A549 (cell line): ENCODE results near the gene LGR6. TPM values are rescaled to one million over a fixed set of nuclear protein-coding genes. Genes with fewer than 3 reads are reported as not detected.

Source experiments
- ATAC-seq, 2 experiments: fragments of 200-7000 bp in 1 of 2; fragments of >200 bp in 1 of 2; cut with Nextera tagmentation in 1 of 2; cut with Tn5 transposase in 1 of 2; 3 replicates each; pipeline versions ENCODE4 v1.8.0 to v1.9.1; 2018 to 2020; ENCODE audit warnings: mild to moderate bottlenecking in 1 of 2, moderate library complexity in 1 of 2
- CTCF ChIA-PET: fragments of 300-600 bp; sonication (Branson Sonifier 250); formaldehyde crosslinking; extraction: SDS; loops from one replicate; lab custom pipeline; 2021; ENCODE audit warnings: antibody characterized with exemption, inconsistent platforms; lab: Yijun Ruan, JAX
- POLR2A ChIA-PET: fragments of 350-600 bp; formaldehyde crosslinking; extraction: SDS; loops from one replicate; lab custom pipeline; 2021; ENCODE audit warnings: antibody characterized with exemption, inconsistent platforms; lab: Yijun Ruan, JAX
- DNase-seq, 2 experiments: peaks; one replicate each; pipeline versions ENCODE4 v3.0.0 to v3.0.0-alpha.2; 2011 to 2016; ENCODE audit warnings: low read depth in 1 of 2, low spot score in 1 of 2
- FAIRE-seq: peaks from 2 replicates; lab custom pipeline; 2011; peaks lifted over from hg19 to GRCh38; lab: Jason Lieb, UNC
- H3K27ac ChIP-seq, 2 experiments: fragments of >200 bp; sonication (Bioruptor Twin); formaldehyde crosslinking; 3 replicates each; pipeline ENCODE4 v1.5.1; 2016 to 2017
- H3K4me1 ChIP-seq: fragments of >200 bp; sonication (Bioruptor Twin); formaldehyde crosslinking; 3 replicates; pipeline ENCODE4 v1.6.1; 2016
- H3K4me2 ChIP-seq: fragments of >200 bp; sonication (Bioruptor Twin); formaldehyde crosslinking; 3 replicates; pipeline ENCODE4 v1.6.1; 2016
- H3K4me3 ChIP-seq: fragments of >200 bp; sonication (Bioruptor Twin); formaldehyde crosslinking; 3 replicates; pipeline ENCODE4 v1.5.1; 2016
- H3K9me3 ChIP-seq: fragments of >200 bp; sonication (Bioruptor Twin); formaldehyde crosslinking; 3 replicates; pipeline ENCODE4 v1.6.1; 2016
- BCL3 ChIP-seq: fragments of >200 bp; sonication (Bioruptor Twin); formaldehyde crosslinking; IDR thresholded peaks from 3 replicates; pipeline ENCODE4 v1.6.1; 2016
- CHD4 ChIP-seq: fragments of 200-600 bp; sonication (generic); IDR thresholded peaks from 2 replicates; pipeline ENCODE4 v1.6.1; 2016; ENCODE audit warnings: antibody characterized with exemption, mild to moderate bottlenecking, borderline replicate concordance
- EP300 ChIP-seq, 2 experiments: fragments of >200 bp; sonication (Bioruptor Twin); formaldehyde crosslinking; IDR thresholded peaks; 2 replicates in 1 of 2; 3 replicates in 1 of 2; pipeline ENCODE4 v1.6.1; 2016 to 2017
- ESRRA ChIP-seq: fragments of 150-350 bp; IDR thresholded peaks from 2 replicates; pipeline ENCODE4 v1.6.1; 2014; ENCODE audit warnings: mild to moderate bottlenecking, low read length, borderline replicate concordance
- NFE2L2 ChIP-seq: fragments of 150-350 bp; conservative IDR thresholded peaks from 2 replicates; pipeline ENCODE4 v1.6.1; 2014; ENCODE audit warnings: low read length
- NR3C1 ChIP-seq: fragments of >200 bp; sonication (Bioruptor Twin); formaldehyde crosslinking; IDR thresholded peaks from 3 replicates; pipeline ENCODE4 v1.6.1; 2017
- POLR2A ChIP-seq: IDR thresholded peaks from 2 replicates; pipeline ENCODE4 v1.6.1; 2012; ENCODE audit warnings: mild to moderate bottlenecking, low read length
- RFX5 ChIP-seq: fragments of 450-650 bp; IDR thresholded peaks from 2 replicates; pipeline ENCODE4 v1.7.1; 2014; ENCODE audit warnings: antibody characterized with exemption, mild to moderate bottlenecking, moderate library complexity
- RNF2 ChIP-seq: fragments of 200-600 bp; sonication (generic); IDR thresholded peaks from 2 replicates; pipeline ENCODE4 v1.6.1; 2016; ENCODE audit warnings: low read depth, mild to moderate bottlenecking, antibody characterized with exemption, moderate library complexity, borderline replicate concordance
- ZFP36 ChIP-seq: fragments of 450-650 bp; IDR thresholded peaks from 2 replicates; pipeline ENCODE4 v1.6.1; 2014; ENCODE audit warnings: borderline replicate concordance; ENCODE audit not compliant: partially characterized antibody
- ZNF302 ChIP-seq: fragments of 250-450 bp; sonication (Bioruptor Pico); IDR thresholded peaks from 2 replicates; pipeline ENCODE4 v1.9.0; 2021; ENCODE audit warnings: inconsistent platforms, mild to moderate bottlenecking, moderate library complexity
- WGBS: methylation state at CpG from one replicate; pipeline ENCODE4 v1.1.6; 2017; ENCODE audit errors: missing lambda C conversion rate; 5-methylcytosine and 5-hydroxymethylcytosine counted together
- polyA plus RNA-seq, 4 experiments: library from polyadenylated mRNA; depleted of rRNA in 3 of 4; stranded (reverse); fragments of >200 nt; fragmentation: RNase III in 1 of 4; extraction: RNeasy Plus Mini Kit Qiagen cat#74134 plus additional on column Dnase treatment in 1 of 4; gene quantifications; 2 replicates in 3 of 4; 3 replicates in 1 of 4; pipeline ENCODE4 v1.2.3, GENCODE V29; 2011 to 2017
- TF ChIP-seq, protein P1 (sequence below): fragments of >200 bp; sonication (Bioruptor Twin); formaldehyde crosslinking; IDR thresholded peaks from 2 replicates; pipeline ENCODE4 v1.6.1; 2016
- TF ChIP-seq, protein P2 (sequence below): fragments of 250-450 bp; sonication (Bioruptor Pico); IDR thresholded peaks from 2 replicates; pipeline ENCODE4 v1.5.0; 2020; ENCODE audit warnings: low read depth, mild to moderate bottlenecking, moderate library complexity
- TF ChIP-seq, protein P3 (sequence below): fragments of 250-450 bp; sonication (Bioruptor Pico); IDR thresholded peaks from 2 replicates; pipeline ENCODE4 v1.5.0; 2021; ENCODE audit warnings: mild to moderate bottlenecking, moderate library complexity, borderline replicate concordance

LGR6 gene
- polyA plus RNA-seq, 2 of the 4 experiments (the other 2 are of a cell fraction), result 0.84 to 1.1 TPM

DNA sequence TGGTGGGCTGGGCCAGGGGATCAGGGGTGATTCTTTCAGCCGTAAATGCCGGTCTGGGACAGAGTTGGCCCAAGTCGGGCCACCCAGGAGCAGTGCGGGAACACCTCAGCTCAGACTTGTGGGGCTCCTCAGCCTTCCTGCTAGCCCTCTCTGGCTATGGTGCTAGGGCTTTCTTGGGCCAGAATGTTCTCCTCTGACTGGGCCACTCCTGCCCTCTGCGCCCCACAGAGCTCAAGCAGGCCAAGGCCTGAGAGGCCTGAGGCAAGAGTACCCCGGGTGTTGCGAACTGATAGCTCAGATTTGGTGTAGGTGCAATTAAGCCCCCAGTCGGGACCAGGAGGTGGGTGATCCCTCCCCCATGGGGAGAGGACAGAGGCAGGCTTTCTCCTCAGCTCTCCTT is 51.8 kb downstream of the LGR6 start:
- 84% methylated on average over 7 of the region's 8 CpGs for WGBS
- FAIRE-seq (no peak), DNase-seq (no peak), ATAC-seq (0 out of 6 replicates have a peak, but pooled peaks of 1 of the 2 experiments have one; percentile 27)
- ChIA-PET CTCF (interaction anchor here (1.2 to 2.7 kb wide), 6 partner anchors 10 to 70 kb away, joined by 3 to 14 read pairs (median 6); partner anchors contain the start of gene LGR6), POLR2A (no interaction called here)
- H3K9me3 ChIP-seq, result no peaks in the 10 kb centered on the region
- H3K4me1 ChIP-seq, result 0 out of 3 replicates have a peak, but pooled peaks cover 4% of the 10 kb centered on the region
- H3K27ac ChIP-seq, result no peak overlapping the region
- H3K4me3 ChIP-seq, result no peak overlapping the region
- H3K4me2 ChIP-seq, result no peak overlapping the region
- TF ChIP-seq BCL3, result no peak

DNA sequence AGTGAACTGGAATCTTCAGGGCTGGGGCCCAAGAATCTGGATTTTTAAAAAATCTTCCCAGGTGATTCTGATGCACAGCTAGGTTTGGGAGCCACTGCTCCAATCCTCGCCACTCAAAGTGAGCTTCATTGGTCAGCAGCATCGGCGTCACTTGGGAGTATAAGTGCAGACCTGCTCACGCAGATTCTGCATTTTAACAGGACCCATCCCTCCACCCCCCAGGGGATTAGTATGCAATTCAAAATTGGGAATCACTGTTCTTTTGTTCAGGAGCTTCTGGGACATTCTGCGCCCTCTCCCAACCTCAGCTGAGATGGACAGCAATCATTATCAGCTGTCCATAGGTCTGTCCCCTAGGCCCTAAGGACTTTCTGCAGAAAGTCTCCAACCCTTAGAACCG is 53.5 kb downstream of the LGR6 start:
- Histone ChIP-seq H3K27ac (no peak overlapping the region), H3K4me2 (no peak overlapping the region), H3K4me3 (no peak overlapping the region)
- CTCF ChIA-PET, result interaction anchor here (0.7 to 3.7 kb wide), 3 partner anchors 9 to 68 kb away, joined by 3 to 19 read pairs (median 9); partner anchors contain the start of gene LGR6
- TF ChIP-seq EP300 (IDR thresholded peaks at IDR 0.05) (no peak), NR3C1 (no peak), NFE2L2 (no peak), RFX5 (no peak), ESRRA (no peak)
- TF ChIP-seq, protein P1, sequence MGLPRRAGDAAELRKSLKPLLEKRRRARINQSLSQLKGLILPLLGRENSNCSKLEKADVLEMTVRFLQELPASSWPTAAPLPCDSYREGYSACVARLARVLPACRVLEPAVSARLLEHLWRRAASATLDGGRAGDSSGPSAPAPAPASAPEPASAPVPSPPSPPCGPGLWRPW, result no peak
- TF ChIP-seq, all 56 proteins: peak for 0
- DNase-seq (no peak), FAIRE-seq (no peak), ATAC-seq (no peak)
- WGBS, result 77% methylated on average over 6 of the region's 6 CpGs
- Histone ChIP-seq H3K9me3 (no peaks in the 10 kb centered on the region), H3K4me1 (no peaks in the 10 kb centered on the region)
- POLR2A ChIA-PET, result no interaction called here

DNA sequence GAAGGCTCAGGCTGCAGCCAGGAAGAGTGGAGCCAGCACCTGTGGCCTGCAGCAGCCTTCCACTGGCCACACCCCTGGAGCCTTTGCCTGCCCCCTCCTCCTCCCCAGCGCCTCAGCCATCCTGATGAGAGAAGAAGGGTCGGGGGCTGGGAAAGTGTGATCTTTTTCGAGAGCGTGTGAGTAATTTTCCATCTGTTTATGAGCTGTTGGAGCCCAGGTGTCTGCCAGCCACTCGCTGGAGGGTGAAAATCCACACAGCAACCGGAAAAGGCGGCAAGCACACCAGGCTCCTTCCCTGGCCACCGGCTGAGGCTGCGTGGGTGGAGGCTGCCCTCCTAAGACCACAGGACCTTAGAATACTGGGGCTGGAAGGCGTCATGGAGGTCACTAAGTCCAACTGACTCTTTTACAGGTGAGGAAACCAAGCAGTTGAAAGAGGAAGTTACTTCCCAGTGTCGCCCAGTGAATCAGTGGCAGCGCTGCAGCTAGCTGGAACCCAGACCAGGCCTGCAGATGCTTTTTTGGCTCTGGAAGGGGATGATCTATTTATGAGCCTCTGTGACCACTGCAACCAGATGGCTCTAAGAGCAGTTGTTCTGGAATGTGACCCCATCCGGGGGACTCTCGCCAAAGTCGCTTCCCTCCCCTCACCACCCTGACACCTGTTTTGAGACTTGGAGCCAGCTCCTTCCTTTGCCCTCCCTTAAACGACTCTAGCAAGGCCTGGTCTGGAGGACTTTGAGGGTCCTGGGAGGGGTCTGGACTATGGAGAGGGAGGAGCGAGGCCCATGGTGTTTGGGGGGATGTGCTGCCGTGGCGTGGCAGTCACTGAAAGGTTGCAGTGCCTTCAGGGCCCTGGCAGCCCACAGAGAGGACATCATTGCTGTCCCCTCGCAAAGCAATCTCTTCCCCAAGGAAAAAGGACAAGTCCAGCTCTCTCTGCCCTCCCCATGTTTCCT is 54.5 kb downstream of the LGR6 start:
- ATAC-seq, result no peak
- ChIA-PET POLR2A (interaction anchor here (1.0 kb wide), 1 partner anchor 12 kb away, joined by 3 read pairs; no protein-coding TSS in a partner anchor), CTCF (interaction anchor here (2.6 to 3.7 kb wide), 2 partner anchors 10 to 55 kb away, joined by 9 to 19 read pairs; partner anchors contain the start of gene LGR6)
- H3K9me3 ChIP-seq, result no peaks in the 10 kb centered on the region
- H3K27ac ChIP-seq, result no peak overlapping the region
- WGBS, result 67% methylated on average over 20 of the region's 20 CpGs
- H3K4me3 ChIP-seq, result no peak overlapping the region
- no peak for DNase-seq
- no peak for FAIRE-seq
- H3K4me2 ChIP-seq, result no peak overlapping the region
- no peaks in the 10 kb centered on the region for H3K4me1 ChIP-seq
- TF ChIP-seq ZNF302 (CRISPR knock-in tag) (no peak), POLR2A (no peak), CHD4 (no peak), RNF2 (no peak), ZFP36 (no peak), ESRRA (no peak)
- TF ChIP-seq, protein P2, sequence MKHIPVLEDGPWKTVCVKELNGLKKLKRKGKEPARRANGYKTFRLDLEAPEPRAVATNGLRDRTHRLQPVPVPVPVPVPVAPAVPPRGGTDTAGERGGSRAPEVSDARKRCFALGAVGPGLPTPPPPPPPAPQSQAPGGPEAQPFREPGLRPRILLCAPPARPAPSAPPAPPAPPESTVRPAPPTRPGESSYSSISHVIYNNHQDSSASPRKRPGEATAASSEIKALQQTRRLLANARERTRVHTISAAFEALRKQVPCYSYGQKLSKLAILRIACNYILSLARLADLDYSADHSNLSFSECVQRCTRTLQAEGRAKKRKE (CRISPR knock-in tag), result no peak
- TF ChIP-seq, protein P3, sequence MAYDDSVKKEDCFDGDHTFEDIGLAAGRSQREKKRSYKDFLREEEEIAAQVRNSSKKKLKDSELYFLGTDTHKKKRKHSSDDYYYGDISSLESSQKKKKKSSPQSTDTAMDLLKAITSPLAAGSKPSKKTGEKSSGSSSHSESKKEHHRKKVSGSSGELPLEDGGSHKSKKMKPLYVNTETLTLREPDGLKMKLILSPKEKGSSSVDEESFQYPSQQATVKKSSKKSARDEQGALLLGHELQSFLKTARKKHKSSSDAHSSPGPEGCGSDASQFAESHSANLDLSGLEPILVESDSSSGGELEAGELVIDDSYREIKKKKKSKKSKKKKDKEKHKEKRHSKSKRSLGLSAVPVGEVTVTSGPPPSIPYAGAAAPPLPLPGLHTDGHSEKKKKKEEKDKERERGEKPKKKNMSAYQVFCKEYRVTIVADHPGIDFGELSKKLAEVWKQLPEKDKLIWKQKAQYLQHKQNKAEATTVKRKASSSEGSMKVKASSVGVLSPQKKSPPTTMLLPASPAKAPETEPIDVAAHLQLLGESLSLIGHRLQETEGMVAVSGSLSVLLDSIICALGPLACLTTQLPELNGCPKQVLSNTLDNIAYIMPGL (CRISPR knock-in tag), result no peak
- TF ChIP-seq, protein P1, result no peak
- TF ChIP-seq, all 56 proteins: peak for 0
